OCI-LY3 (cell line): ENCODE data around the gene PLA2G6.

ENCODE experiments used
- CTCF ChIP-seq: fragments of 200-600, 300-600 bp; sonication (generic); IDR thresholded peaks from 2 replicates; pipeline ENCODE4 v1.5.1; 2014; ENCODE audit warnings: antibody characterized with exemption, low read length, low read depth
- EZH2phosphoT487 ChIP-seq: fragments of 200-600 bp; shearing (Covaris generic); IDR thresholded peaks from 2 replicates; pipeline ENCODE4 v1.6.1; 2018; ENCODE audit warnings: antibody characterized with exemption, mixed run types, low read depth

- TF ChIP-seq CTCF (no peak), EZH2phosphoT487 (no peak)
Observed at GRCh38 chr22:38203090-38203810, 21.6 kb upstream of the PLA2G6 start.
